ENCODE data around the gene SPAG16.

DNA sequence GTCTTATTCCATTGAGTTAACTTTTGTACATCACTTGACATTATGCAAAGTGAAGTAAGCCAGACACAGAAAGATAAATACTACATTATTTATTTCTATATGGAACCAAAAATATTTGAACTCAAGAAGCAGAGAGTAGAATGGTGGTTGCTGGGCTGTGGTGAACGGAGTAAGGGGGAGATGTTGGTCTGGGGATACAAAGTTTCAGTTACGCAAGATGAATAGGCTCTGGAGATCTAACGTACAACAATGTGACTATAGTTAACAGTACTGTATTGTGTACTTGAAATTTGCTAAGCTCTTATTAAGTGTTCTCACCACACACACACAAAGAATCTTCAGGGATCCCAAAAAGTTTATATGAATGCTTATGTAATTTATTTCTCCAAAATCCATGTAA, 1001.7 kb downstream of the SPAG16 start:
- TF ChIP-seq GATA3 (IDR thresholded peaks at IDR 0.05; ENCODE audit: low read depth, low read length): no peak
- no peak for TF ChIP-seq GATA2 (IDR thresholded peaks at IDR 0.05; ENCODE audit: low read depth, low read length)

Measured in SH-SY5Y (cell line).